Measurements from ENCODE around the gene DBT. TPM values are rescaled to one million over a fixed set of nuclear protein-coding genes. Genes with fewer than 3 reads are reported as not detected.

The DBT gene
- polyA plus RNA-seq, 1 donor (not counting 4 experiments of a cell fraction or from before 2014, with no cell fraction given): 16.3 TPM

DNA sequence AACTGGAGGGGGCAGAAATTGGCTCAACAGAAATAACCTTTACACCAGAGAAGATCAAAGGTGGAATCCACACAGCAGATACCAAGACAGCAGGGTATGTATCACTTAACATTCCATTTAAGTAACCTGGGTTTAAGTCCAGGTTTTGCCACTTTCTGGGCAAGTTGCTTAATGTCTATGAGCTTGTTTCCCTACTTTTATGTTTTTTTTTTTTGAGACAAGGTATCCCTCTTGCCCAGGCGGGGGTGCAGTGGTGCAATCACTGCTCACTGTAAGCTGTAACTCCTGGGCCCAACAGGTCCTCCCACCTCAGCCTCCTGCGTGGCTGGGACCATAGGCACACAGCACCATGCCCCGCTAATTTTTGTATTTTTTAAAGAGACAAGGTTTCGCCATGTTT, 18.6 kb upstream of the DBT start:
- peaks cover 60% of the 10 kb centered on the region for H3K79me2 ChIP-seq (ENCODE audit: control insufficient read depth, insufficient read depth, low read length)
- peaks cover 23 to 32% of the 10 kb centered on the region in 2 experiments for H3K36me3 ChIP-seq (ENCODE audit: control insufficient read depth in 2 of 2, extremely low read depth in 1 of 2, insufficient read depth in 2 of 2, low read length in 2 of 2)
- H2AFZ ChIP-seq (ENCODE audit: control insufficient read depth, low read length): no peak overlapping the region
- no peaks in the 10 kb centered on the region for H3K9me3 ChIP-seq (ENCODE audit: control insufficient read depth, low read depth, low read length)
- no peaks in the 10 kb centered on the region for H3K9me1 ChIP-seq (ENCODE audit: control insufficient read depth, extremely low read depth, insufficient read depth, low read length)
- H3K9ac ChIP-seq (ENCODE audit: control insufficient read depth, extremely low read depth, insufficient read depth, low read length): no peak overlapping the region
- H3K4me1 ChIP-seq (ENCODE audit: control insufficient read depth, extremely low read depth, insufficient read depth, low read length): peaks cover 9% of the 10 kb centered on the region
- H3K4me3 ChIP-seq (ENCODE audit: control insufficient read depth in 2 of 3, extremely low read depth in 1 of 3, insufficient read depth in 2 of 3, low read depth in 1 of 3, low read length in 3 of 3): no peak overlapping the region
- dilution Hi-C loops (cut with MboI; ENCODE audit: extremely low pct_ligation_motif_present, low sequenced_read_pairs): no loop called here
- DNase-seq (ENCODE audit: low read depth, low spot score): no peak
- H3K27me3 ChIP-seq (ENCODE audit: control insufficient read depth, extremely low read depth, insufficient read depth, low read length): no peaks in the 10 kb centered on the region
- no peaks in the 10 kb centered on the region for H4K20me1 ChIP-seq (ENCODE audit: control insufficient read depth, extremely low read depth, insufficient read depth, low read length)
- TF ChIP-seq, protein P1, sequence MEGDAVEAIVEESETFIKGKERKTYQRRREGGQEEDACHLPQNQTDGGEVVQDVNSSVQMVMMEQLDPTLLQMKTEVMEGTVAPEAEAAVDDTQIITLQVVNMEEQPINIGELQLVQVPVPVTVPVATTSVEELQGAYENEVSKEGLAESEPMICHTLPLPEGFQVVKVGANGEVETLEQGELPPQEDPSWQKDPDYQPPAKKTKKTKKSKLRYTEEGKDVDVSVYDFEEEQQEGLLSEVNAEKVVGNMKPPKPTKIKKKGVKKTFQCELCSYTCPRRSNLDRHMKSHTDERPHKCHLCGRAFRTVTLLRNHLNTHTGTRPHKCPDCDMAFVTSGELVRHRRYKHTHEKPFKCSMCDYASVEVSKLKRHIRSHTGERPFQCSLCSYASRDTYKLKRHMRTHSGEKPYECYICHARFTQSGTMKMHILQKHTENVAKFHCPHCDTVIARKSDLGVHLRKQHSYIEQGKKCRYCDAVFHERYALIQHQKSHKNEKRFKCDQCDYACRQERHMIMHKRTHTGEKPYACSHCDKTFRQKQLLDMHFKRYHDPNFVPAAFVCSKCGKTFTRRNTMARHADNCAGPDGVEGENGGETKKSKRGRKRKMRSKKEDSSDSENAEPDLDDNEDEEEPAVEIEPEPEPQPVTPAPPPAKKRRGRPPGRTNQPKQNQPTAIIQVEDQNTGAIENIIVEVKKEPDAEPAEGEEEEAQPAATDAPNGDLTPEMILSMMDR (optimal IDR thresholded peaks at IDR 0.05 in 1 of 3, IDR thresholded peaks at IDR 0.05 in 1 of 3, conservative IDR thresholded peaks at IDR 0.05 in 1 of 3; ENCODE audit: extremely low read depth in 1 of 3, insufficient read depth in 2 of 3, low read length in 3 of 3): no peak
- TF ChIP-seq EZH2 (IDR thresholded peaks at IDR 0.05; ENCODE audit: low read length): no peak
- no peak for FAIRE-seq
- no peak overlapping the region for H3K4me2 ChIP-seq (ENCODE audit: control insufficient read depth, extremely low read depth, insufficient read depth, low read depth, low read length)
- H3K27ac ChIP-seq (ENCODE audit: control insufficient read depth, insufficient read depth, low read length): no peak overlapping the region

DNA sequence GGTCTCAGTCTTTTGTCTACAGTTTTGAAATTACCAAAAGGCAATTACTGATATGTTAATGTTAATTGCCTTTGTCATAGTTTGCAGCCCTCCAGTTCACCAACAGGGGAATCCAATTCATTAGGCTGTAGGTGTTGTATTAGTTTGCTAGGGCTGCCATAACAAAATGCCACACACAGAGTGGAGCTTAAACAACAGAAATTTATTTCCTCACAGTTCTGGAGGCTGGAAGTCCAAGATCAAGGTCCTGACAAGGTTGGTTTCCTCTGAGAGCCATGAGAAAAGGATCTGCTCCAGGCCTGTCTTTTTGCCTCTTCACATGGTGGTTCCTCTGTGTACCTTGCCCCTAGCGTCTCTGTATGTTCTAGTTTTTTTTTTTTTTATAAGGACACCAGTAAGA, 17.6 kb upstream of the DBT start:
- dilution Hi-C loops (cut with MboI; ENCODE audit: extremely low pct_ligation_motif_present, low sequenced_read_pairs): no loop called here
- no peak for DNase-seq (ENCODE audit: low read depth, low spot score)
- no peak overlapping the region for H3K27ac ChIP-seq (ENCODE audit: control insufficient read depth, insufficient read depth, low read length)
- peak overlapping the region; percentile 91 for H3K4me2 ChIP-seq (ENCODE audit: control insufficient read depth, extremely low read depth, insufficient read depth, low read depth, low read length)
- FAIRE-seq: no peak
- peaks cover 21 to 31% of the 10 kb centered on the region in 2 experiments for H3K36me3 ChIP-seq (ENCODE audit: control insufficient read depth in 2 of 2, extremely low read depth in 1 of 2, insufficient read depth in 2 of 2, low read length in 2 of 2)
- H3K79me2 ChIP-seq (ENCODE audit: control insufficient read depth, insufficient read depth, low read length): peaks cover 56% of the 10 kb centered on the region
- H3K27me3 ChIP-seq (ENCODE audit: control insufficient read depth, extremely low read depth, insufficient read depth, low read length): no peaks in the 10 kb centered on the region
- H3K4me3 ChIP-seq (ENCODE audit: control insufficient read depth in 2 of 3, extremely low read depth in 1 of 3, insufficient read depth in 2 of 3, low read depth in 1 of 3, low read length in 3 of 3): peak overlapping the region; percentile 76 to 100 (median 89)
- H3K9me3 ChIP-seq (ENCODE audit: control insufficient read depth, low read depth, low read length): no peaks in the 10 kb centered on the region
- no peak overlapping the region for H3K9ac ChIP-seq (ENCODE audit: control insufficient read depth, extremely low read depth, insufficient read depth, low read length)
- no peaks in the 10 kb centered on the region for H3K9me1 ChIP-seq (ENCODE audit: control insufficient read depth, extremely low read depth, insufficient read depth, low read length)
- H3K4me1 ChIP-seq (ENCODE audit: control insufficient read depth, extremely low read depth, insufficient read depth, low read length): peaks cover 9% of the 10 kb centered on the region
- no peak overlapping the region for H2AFZ ChIP-seq (ENCODE audit: control insufficient read depth, low read length)
- TF ChIP-seq, protein P1 (optimal IDR thresholded peaks at IDR 0.05 in 1 of 3, IDR thresholded peaks at IDR 0.05 in 1 of 3, conservative IDR thresholded peaks at IDR 0.05 in 1 of 3; ENCODE audit: extremely low read depth in 1 of 3, insufficient read depth in 2 of 3, low read length in 3 of 3): no peak
- no peak for TF ChIP-seq EZH2 (IDR thresholded peaks at IDR 0.05; ENCODE audit: low read length)
- no peaks in the 10 kb centered on the region for H4K20me1 ChIP-seq (ENCODE audit: control insufficient read depth, extremely low read depth, insufficient read depth, low read length)

Data from keratinocyte (primary cell).